22Rv1 (cell line): Measurements from ENCODE around the gene MED12L.

Experiments used
- CTCF ChIP-seq: fragments of 450-650 bp; IDR thresholded peaks from 2 replicates; pipeline ENCODE4 v1.5.1; 2017; ENCODE audit warnings: mild to moderate bottlenecking
- ZFX ChIP-seq: fragments of 450-650 bp; IDR thresholded peaks from 2 replicates; pipeline ENCODE4 v1.6.1; 2017; ENCODE audit warnings: antibody characterized with exemption, borderline replicate concordance

- TF ChIP-seq CTCF (no peak), ZFX (no peak)
These were observed 59.3 kb downstream of the MED12L start for GRCh38 chr3:151144760-151145159.
